GM12892 (cell line): ENCODE data around the gene CELF1.
"Not testable (repeated sequence)": the region's sequence is repeated elsewhere in the genome, so short reads cannot be mapped to it uniquely, and the experiment has no call there.

Experiments
- POLR2A ChIP-seq: IDR thresholded peaks from 2 replicates; pipeline ENCODE4 v1.6.1; 2011; ENCODE audit warnings: low read depth, low read length, control low read depth
- POLR2AphosphoS5 ChIP-seq: IDR thresholded peaks from 2 replicates; pipeline ENCODE4 v1.6.1; 2011; ENCODE audit warnings: low read depth, low read length, control low read depth

DNA sequence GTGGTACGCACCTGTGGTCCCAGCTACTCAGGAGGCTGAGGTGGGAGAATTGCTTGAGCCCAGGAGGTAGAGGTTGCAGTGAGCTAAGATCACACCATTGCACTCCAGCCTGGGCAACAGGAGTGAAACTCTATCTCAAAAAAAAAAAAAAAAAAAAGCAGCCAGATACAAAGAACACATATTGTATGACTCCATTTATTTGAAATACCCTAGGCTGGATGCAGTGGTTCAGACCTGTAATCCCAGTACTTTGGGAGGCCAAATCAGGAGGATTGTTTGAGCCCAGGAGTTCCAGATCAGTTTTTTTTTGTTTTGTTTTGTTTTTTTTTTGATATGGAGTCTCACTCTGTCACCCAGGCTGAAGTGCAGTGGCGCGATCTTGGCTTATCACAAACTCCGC lies 9.5 kb upstream of the CELF1 start:
- TF ChIP-seq POLR2A, POLR2AphosphoS5: not testable (repeated sequence)
